OCI-LY1 (cell line): ENCODE measurements around the gene LMX1B.

Source experiments
- H2AFZ ChIP-seq: fragments of 200-600 bp; sonication (generic), shearing (Covaris generic); 2 replicates; pipeline ENCODE4 v1.6.0; 2014; ENCODE audit warnings: antibody characterized with exemption, mild to moderate bottlenecking, low read length
- H3F3A ChIP-seq: fragments of 200-600 bp; sonication (generic), shearing (Covaris generic); 2 replicates; pipeline ENCODE4 v1.6.0; 2014; ENCODE audit warnings: mild to moderate bottlenecking, antibody characterized with exemption, low read length, moderate library complexity; ENCODE audit not compliant: insufficient read depth
- H3K27ac ChIP-seq: fragments of 200-600 bp; sonication (generic); 2 replicates; pipeline ENCODE4 v1.5.1; 2014; ENCODE audit warnings: low read length, mixed run types, mild to moderate bottlenecking, low read depth; ENCODE audit not compliant: poor library complexity, severe bottlenecking
- H3K27me3 ChIP-seq: fragments of 200-600 bp; sonication (generic); 2 replicates; pipeline ENCODE4 v1.6.0; 2014; ENCODE audit warnings: antibody characterized with exemption, mild to moderate bottlenecking, low read length, moderate library complexity; ENCODE audit not compliant: insufficient read depth
- H3K36me3 ChIP-seq: fragments of 200-600 bp; sonication (generic); 2 replicates; pipeline ENCODE4 v1.6.1; 2014; ENCODE audit warnings: mild to moderate bottlenecking, antibody characterized with exemption, low read length, moderate library complexity, mixed read lengths; ENCODE audit not compliant: insufficient read depth
- H3K4me1 ChIP-seq: fragments of 200-600 bp; sonication (generic); 2 replicates; pipeline ENCODE4 v1.5.1; 2014; ENCODE audit warnings: mild to moderate bottlenecking, low read length, moderate library complexity; ENCODE audit not compliant: insufficient read depth, severe bottlenecking
- H3K4me2 ChIP-seq: fragments of 200-600 bp; sonication (generic), shearing (Covaris generic); 2 replicates; pipeline ENCODE4 v1.6.1; 2014; ENCODE audit warnings: low read length
- H3K4me3 ChIP-seq: fragments of 200-600 bp; sonication (generic); 2 replicates; pipeline ENCODE4 v1.5.1; 2014; ENCODE audit warnings: low read length, low read depth, mild to moderate bottlenecking, mixed read lengths; ENCODE audit not compliant: poor library complexity, severe bottlenecking
- H3K79me2 ChIP-seq: fragments of 200-600 bp; shearing (Covaris generic); 2 replicates; pipeline ENCODE4 v1.6.1; 2016; ENCODE audit warnings: mixed run types, low read length, mixed read lengths; ENCODE audit not compliant: insufficient read depth
- H3K9ac ChIP-seq: fragments of 200-600 bp; sonication (generic), shearing (Covaris generic); 2 replicates; pipeline ENCODE4 v1.6.1; 2014; ENCODE audit warnings: mild to moderate bottlenecking, low read length, mixed read lengths
- H3K9me2 ChIP-seq: fragments of 200-600 bp; sonication (generic), shearing (Covaris generic); 2 replicates; pipeline ENCODE4 v1.6.1; 2014; ENCODE audit warnings: low read depth, mild to moderate bottlenecking, low read length, mixed read lengths
- H3K9me3 ChIP-seq: fragments of 200-600 bp; shearing (Covaris generic); 2 replicates; pipeline ENCODE4 v1.6.1; 2014; ENCODE audit warnings: low read length, mixed read lengths
- H4K20me1 ChIP-seq: fragments of 200-600 bp; sonication (generic), shearing (Covaris generic); 2 replicates; pipeline ENCODE4 v1.6.0; 2016; ENCODE audit warnings: mild to moderate bottlenecking, low read length; ENCODE audit not compliant: insufficient read depth
- EZH2 ChIP-seq: fragments of 200-600 bp; sonication (generic), shearing (Covaris generic); IDR thresholded peaks from 2 replicates; pipeline ENCODE4 v1.8.0; 2017; ENCODE audit warnings: borderline replicate concordance, mixed run types, mild to moderate bottlenecking, antibody characterized with exemption, low read length, moderate library complexity, mixed read lengths
- TF ChIP-seq, protein P1 (sequence below): fragments of 200-600 bp; sonication (generic), shearing (Covaris generic); IDR thresholded peaks from 2 replicates; pipeline ENCODE4 v1.5.1; 2017; ENCODE audit warnings: mild to moderate bottlenecking, antibody characterized with exemption, low read length, moderate library complexity, mixed read lengths

LMX1B gene

DNA sequence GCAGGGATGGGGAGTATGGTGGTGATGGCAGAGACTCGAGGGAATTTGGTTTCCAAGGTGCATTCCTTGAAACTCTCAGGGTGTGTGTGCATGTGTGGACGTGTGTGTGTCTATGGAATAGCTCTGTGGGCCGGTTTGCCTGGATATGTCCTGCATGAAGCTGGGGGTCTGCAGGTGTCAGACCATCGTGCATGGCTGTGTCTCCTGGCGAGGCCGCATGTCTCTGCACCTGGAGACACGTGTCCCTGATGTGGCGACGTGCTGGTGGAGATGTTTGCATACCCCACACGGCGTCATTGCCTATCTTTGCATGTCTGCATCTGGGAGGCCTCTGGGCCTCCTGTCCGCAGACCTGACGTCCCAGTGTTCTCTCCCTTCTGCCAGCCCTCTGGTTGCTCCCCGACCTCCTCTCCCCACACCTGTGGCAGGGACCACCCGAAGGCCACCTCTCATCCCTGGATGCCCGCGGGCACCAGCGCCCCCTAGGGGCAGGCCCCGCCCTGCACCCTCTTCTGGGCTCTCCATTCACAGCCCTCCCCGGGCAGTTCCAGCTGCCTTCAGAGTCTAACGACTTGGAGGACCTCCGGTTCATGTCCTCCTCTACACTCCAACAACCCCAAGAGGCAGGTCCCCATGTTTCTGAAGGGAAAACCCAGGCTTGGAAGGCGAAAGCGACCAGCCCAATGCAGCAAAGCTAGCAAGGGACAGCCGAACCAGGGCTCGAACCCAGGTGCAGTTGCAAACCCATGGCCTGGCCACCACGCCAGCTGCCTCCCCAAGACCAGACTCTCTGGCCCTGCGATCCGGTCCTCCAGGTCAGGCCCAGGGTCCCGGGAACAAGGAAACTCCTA lies 88.6 kb downstream of the LMX1B start:
- Histone ChIP-seq H3K9me2 (no peaks in the 10 kb centered on the region), H3K9me3 (no peaks in the 10 kb centered on the region), H2AFZ (no peak overlapping the region), H4K20me1 (no peaks in the 10 kb centered on the region), H3F3A (no peaks in the 10 kb centered on the region), H3K4me2 (no peak overlapping the region), H3K4me3 (no peak overlapping the region), H3K79me2 (no peaks in the 10 kb centered on the region), H3K4me1 (peaks cover 4% of the 10 kb centered on the region), H3K9ac (no peak overlapping the region), H3K27me3 (0 out of 2 replicates have a peak, but pooled peaks cover 8% of the 10 kb centered on the region), H3K27ac (no peak overlapping the region), H3K36me3 (no peaks in the 10 kb centered on the region)
- TF ChIP-seq, protein P1, sequence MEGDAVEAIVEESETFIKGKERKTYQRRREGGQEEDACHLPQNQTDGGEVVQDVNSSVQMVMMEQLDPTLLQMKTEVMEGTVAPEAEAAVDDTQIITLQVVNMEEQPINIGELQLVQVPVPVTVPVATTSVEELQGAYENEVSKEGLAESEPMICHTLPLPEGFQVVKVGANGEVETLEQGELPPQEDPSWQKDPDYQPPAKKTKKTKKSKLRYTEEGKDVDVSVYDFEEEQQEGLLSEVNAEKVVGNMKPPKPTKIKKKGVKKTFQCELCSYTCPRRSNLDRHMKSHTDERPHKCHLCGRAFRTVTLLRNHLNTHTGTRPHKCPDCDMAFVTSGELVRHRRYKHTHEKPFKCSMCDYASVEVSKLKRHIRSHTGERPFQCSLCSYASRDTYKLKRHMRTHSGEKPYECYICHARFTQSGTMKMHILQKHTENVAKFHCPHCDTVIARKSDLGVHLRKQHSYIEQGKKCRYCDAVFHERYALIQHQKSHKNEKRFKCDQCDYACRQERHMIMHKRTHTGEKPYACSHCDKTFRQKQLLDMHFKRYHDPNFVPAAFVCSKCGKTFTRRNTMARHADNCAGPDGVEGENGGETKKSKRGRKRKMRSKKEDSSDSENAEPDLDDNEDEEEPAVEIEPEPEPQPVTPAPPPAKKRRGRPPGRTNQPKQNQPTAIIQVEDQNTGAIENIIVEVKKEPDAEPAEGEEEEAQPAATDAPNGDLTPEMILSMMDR = peak; percentile 64
- no peak for TF ChIP-seq EZH2

DNA sequence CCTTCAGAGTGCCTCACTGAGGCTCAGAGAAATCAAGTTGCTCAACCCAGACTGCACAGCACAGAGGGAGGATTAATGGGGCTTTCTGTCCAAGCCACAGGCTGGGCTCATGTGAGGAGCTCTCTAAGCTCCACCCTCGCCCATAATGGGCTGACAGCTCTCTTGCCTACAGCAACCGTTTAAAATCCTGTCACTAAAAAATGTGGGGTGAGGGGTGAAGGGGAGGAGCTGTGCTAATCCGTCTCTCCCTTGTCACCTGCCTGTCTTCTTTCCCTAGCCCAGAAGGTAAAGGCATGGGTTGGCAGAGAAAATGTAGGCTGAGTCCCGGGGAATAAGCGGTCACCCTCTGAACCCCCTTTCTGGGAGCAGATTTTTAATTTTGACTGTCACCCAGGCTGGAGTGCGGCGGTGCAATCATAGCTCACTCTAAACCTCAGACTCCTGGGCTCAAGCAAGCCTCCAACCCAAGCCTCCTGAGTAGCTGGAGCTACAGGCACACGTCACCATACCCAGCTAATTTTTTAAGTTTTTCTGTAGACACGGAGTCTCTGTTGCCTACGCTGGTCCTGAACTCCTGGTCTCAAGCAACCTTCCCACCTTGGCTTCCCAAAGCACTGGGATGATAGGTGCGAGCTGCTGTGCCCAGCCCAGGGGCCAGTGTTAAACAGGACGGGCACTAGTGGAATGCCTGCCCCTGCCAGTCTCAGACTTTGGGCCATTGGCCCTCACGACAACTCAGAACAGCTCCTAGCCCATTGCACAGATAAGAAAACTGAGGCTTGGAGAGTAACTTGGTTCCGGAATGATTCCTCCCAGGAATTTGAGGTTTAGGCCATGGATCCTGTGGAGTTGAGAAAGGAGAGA lies 89.5 kb downstream of the LMX1B start:
- 0 out of 2 replicates have a peak, but pooled peaks cover 8% of the 10 kb centered on the region for H3K27me3 ChIP-seq
- H3K9me2 ChIP-seq = no peaks in the 10 kb centered on the region
- no peaks in the 10 kb centered on the region for H3K36me3 ChIP-seq
- no peak overlapping the region for H3K4me3 ChIP-seq
- H2AFZ ChIP-seq = no peak overlapping the region
- H3K9ac ChIP-seq = no peak overlapping the region
- H3K79me2 ChIP-seq = no peaks in the 10 kb centered on the region
- no peaks in the 10 kb centered on the region for H3K9me3 ChIP-seq
- H3F3A ChIP-seq = no peaks in the 10 kb centered on the region
- no peak overlapping the region for H3K4me2 ChIP-seq
- TF ChIP-seq, protein P1 = no peak
- no peak for TF ChIP-seq EZH2
- no peaks in the 10 kb centered on the region for H4K20me1 ChIP-seq
- no peak overlapping the region for H3K27ac ChIP-seq
- peaks cover 4% of the 10 kb centered on the region for H3K4me1 ChIP-seq

DNA sequence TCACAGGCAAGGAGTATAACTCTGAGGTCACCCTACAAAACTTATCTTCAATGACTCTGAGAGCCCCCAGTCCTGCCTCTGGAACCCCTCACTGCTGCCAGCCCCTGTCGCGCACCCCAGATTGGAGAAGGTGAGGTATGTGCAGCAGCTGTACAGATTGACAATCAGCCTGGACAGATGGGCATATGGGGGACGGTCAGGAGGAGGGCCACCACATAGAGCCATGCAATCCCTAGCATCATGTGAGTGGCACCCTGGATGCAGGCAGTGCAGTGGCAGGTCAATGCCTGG lies 90.1 kb downstream of the LMX1B start:
- Histone ChIP-seq H3K27ac (no peak overlapping the region), H3K4me2 (no peak overlapping the region), H3K4me3 (no peak overlapping the region), H3K9me3 (no peaks in the 10 kb centered on the region), H3K9me2 (no peaks in the 10 kb centered on the region), H3F3A (no peaks in the 10 kb centered on the region), H3K4me1 (peaks cover 4% of the 10 kb centered on the region), H4K20me1 (no peaks in the 10 kb centered on the region), H3K9ac (no peak overlapping the region), H3K79me2 (no peaks in the 10 kb centered on the region), H3K36me3 (no peaks in the 10 kb centered on the region; the same call in 1 of the 2 replicates), H2AFZ (no peak overlapping the region), H3K27me3 (peaks cover 8% of the 10 kb centered on the region; the same call in 1 of the 2 replicates)
- TF ChIP-seq, protein P1 = no peak
- TF ChIP-seq EZH2 = no peak
